ENCODE data around the gene ESYT2. TPM values are rescaled to one million over a fixed set of nuclear protein-coding genes. Genes with fewer than 3 reads are reported as not detected.
A peak's percentile ranks its signal among the peaks of the same experiment; 100 is the strongest.

Gene ESYT2
- total and polyA plus RNA-seq, 7 donors, result 27.5 to 63.4 (median 44.0) TPM

DNA sequence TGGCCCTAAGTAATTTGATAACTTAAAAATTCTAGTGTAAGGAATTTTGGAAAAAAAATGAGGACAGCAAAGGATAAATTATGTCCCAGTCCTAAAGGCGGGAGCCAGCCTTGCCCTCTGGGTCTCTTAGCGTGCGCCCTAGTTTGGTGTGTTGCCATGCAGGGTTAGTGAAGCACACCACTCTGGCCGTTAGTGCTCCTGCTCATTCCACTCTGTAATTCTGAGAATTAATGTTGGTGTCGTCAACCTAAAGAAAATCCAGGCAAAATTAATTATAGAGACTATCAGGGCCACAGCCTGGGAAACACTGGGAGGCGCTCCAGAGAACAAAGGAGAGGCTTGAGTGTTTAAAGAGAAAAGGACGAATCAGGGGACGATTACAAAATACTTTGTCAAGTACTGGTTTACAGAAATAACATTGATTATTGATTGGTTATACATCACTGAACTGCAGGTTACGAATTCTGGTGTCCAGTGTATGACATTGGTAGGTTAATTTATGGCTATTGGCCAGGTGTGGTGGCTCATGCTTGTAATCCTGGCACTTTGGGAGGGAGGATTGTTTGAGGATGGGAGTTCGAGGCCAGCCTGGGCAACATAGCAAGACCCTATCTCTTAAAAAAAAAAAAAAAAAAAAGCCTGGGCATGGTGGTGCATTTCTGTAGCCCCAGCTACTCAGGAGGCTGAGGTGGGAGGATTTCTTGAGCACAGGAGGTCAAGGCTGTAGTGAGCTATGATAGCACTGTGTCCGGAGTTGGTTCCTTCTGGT is 32.8 kb upstream of the ESYT2 start:
- H3K36me3 ChIP-seq (ENCODE audit: insufficient read depth in 1 of 2, low read depth in 1 of 2), result peaks cover 0 to 6% of the 10 kb centered on the region in 2 donors
- H3K27ac ChIP-seq, result peak overlapping the region; percentile 86
- H3K4me3 ChIP-seq, result no peak overlapping the region
- WGBS, 3 donors, result 86 to 89% (median 88%) methylated on average over 11 of the region's 11 CpGs
- intact Hi-C loops (cut with DNase I), result loop anchor here (5.0 to 10.0 kb wide), 3 partner anchors 35 to 80 kb away; partner anchors contain the start of gene ESYT2 (in 1 of the 2)
- peaks cover 29% of the 10 kb centered on the region for H3K4me1 ChIP-seq
- TF ChIP-seq, protein P1, sequence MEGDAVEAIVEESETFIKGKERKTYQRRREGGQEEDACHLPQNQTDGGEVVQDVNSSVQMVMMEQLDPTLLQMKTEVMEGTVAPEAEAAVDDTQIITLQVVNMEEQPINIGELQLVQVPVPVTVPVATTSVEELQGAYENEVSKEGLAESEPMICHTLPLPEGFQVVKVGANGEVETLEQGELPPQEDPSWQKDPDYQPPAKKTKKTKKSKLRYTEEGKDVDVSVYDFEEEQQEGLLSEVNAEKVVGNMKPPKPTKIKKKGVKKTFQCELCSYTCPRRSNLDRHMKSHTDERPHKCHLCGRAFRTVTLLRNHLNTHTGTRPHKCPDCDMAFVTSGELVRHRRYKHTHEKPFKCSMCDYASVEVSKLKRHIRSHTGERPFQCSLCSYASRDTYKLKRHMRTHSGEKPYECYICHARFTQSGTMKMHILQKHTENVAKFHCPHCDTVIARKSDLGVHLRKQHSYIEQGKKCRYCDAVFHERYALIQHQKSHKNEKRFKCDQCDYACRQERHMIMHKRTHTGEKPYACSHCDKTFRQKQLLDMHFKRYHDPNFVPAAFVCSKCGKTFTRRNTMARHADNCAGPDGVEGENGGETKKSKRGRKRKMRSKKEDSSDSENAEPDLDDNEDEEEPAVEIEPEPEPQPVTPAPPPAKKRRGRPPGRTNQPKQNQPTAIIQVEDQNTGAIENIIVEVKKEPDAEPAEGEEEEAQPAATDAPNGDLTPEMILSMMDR (IDR thresholded peaks at IDR 0.05), result no peak
- H3K27me3 ChIP-seq (ENCODE audit: insufficient read depth in 3 of 3, low read length in 2 of 3), result no peaks in the 10 kb centered on the region
- ATAC-seq, result no peak
- no peaks in the 10 kb centered on the region for H3K9me3 ChIP-seq
- DNase-seq, result no peak

DNA sequence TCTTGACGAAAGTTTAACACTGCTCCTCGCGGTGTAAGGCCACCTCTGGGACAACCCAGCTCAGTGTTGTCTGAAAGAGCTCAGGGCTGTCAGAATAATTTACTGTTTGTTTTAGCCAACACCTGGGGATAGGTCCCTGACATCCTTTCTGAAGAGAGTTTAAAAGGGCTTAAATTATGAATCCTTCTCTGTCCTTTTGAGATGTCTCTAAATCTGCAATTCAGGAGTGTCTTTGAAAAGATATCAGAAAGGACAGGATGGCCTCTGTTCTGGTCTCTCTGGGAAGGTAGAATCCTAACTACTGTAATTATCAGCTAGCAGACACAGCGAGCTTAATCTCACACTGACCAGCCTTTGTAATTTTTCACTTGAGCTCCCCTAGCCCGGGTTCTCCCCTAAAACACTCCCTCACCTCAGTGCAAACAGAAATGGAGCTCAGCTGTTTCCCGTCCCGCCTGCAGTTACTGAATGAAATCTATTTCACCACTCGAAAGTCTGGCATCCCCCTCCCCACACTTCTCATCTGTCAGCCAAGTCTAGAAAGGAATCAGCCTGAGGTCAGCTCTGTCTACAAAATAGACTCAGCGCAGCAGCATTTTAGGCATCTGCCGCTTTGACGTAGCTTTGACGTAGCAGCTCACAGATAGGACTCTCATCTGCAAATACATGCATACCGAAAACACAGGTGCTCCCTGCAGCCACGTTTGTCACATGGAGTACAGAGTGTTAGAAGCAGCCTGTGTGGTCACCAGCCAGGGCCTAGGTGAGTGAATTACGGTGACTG is 31.9 kb upstream of the ESYT2 start:
- H3K9me3 ChIP-seq, result no peaks in the 10 kb centered on the region
- H3K36me3 ChIP-seq (ENCODE audit: insufficient read depth in 1 of 2, low read depth in 1 of 2), result peaks cover 0 to 6% of the 10 kb centered on the region in 2 donors
- TF ChIP-seq, protein P1 (IDR thresholded peaks at IDR 0.05), result no peak
- no peak overlapping the region for H3K4me3 ChIP-seq
- peak in 1 of 4 donors; percentile 5 for ATAC-seq
- peak overlapping the region; percentile 86 for H3K27ac ChIP-seq
- no peak for DNase-seq
- H3K27me3 ChIP-seq (ENCODE audit: insufficient read depth in 3 of 3, low read length in 2 of 3), result no peaks in the 10 kb centered on the region
- WGBS, 3 donors, result 55 to 64% (median 58%) methylated on average over 15 of the region's 15 CpGs
- intact Hi-C loops (cut with DNase I), result loop anchor here (5.0 to 10.0 kb wide), 3 partner anchors 34 to 79 kb away; partner anchors contain the start of gene ESYT2 (in 1 of the 2)
- H3K4me1 ChIP-seq, result peaks cover 30% of the 10 kb centered on the region

DNA sequence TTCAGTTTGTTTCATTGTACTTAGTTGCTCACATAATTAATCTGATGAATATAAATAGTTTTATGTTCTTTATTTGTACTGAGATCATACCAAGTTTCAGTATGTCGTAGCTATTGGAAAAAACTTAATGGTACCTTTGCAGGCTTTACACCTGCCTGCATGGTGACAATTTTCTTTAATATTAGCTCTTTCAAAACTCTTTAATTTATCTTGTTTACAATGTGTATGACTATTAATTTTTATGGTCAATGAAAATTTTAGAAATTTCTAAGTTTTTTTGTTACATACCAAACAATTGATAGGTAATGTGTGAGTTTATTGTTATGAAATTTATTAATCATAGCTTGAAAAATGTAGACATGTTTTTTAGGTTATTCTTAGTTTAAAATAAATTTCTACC is 31.1 kb upstream of the ESYT2 start:
- H3K4me3 ChIP-seq, result no peak overlapping the region
- TF ChIP-seq, protein P1 (IDR thresholded peaks at IDR 0.05), result no peak
- peaks cover 0 to 6% of the 10 kb centered on the region in 2 donors for H3K36me3 ChIP-seq (ENCODE audit: insufficient read depth in 1 of 2, low read depth in 1 of 2)
- intact Hi-C loops (cut with DNase I), result loop anchor here (5.0 to 10.0 kb wide), 3 partner anchors 33 to 78 kb away; partner anchors contain the start of gene ESYT2 (in 1 of the 2)
- H3K27me3 ChIP-seq (ENCODE audit: insufficient read depth in 3 of 3, low read length in 2 of 3), result no peaks in the 10 kb centered on the region
- no peaks in the 10 kb centered on the region for H3K9me3 ChIP-seq
- 73 to 93% (median 80%) methylated on average over 1 of the region's 1 CpG for WGBS, 3 donors
- no peak for ATAC-seq
- H3K27ac ChIP-seq, result peak overlapping the region; percentile 86
- DNase-seq, result no peak
- H3K4me1 ChIP-seq, result peaks cover 24% of the 10 kb centered on the region

DNA sequence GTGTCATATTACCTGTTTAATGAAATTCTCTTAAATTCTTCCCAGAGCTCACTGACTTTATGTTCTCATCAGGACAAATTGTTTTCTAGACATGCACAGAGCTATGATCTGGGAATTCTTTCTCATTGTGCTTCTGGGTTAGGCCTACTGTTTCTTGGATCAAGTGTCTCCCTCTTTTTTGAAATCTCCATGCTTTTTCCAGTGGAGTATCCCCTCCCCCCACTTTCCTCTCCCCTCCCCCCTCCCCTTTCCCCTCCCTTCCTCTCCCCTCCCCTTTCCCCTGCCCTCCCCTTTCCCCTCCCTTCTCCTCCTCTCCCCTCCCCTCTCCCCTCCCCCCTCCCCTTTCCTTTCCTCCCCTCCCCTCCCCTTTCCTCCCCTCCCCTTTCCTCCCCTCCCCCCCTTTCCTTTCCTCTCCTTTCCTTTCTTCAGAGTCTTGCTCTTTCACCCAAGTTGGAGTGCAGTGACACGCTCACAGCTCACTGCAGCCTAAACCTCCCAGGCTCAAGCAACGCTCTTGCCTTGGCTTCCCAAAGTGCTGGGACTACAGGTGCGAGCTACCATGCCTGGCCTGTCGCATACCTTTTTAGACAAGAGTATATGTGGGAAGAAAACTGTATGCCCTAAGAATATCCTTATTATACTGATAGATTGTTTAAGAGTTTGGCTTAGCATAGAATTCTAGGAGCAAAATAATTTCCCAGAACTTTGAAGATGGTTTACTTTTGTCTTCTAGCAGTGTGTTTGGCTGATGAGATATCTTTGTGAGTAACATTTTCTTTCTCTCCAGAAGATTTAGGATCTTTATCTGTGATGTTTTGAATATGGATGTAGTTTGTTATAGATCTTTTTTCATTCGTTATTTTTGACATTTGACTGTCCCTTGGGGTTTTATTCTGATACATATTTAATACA is 29.5 kb upstream of the ESYT2 start:
- no peak for DNase-seq
- ATAC-seq, result no peak
- 69 to 80% (median 78%) methylated on average over 5 of the region's 5 CpGs for WGBS, 3 donors
- intact Hi-C loops (cut with DNase I), result no loop called here
- Histone ChIP-seq H3K36me3 (ENCODE audit: insufficient read depth in 1 of 2, low read depth in 1 of 2) (peaks cover 0 to 6% of the 10 kb centered on the region in 2 donors), H3K27me3 (ENCODE audit: insufficient read depth in 3 of 3, low read length in 2 of 3) (no peaks in the 10 kb centered on the region), H3K4me1 (peaks cover 18% of the 10 kb centered on the region), H3K9me3 (no peaks in the 10 kb centered on the region), H3K4me3 (no peak overlapping the region), H3K27ac (peak overlapping the region; percentile 72)
- TF ChIP-seq, protein P1 (IDR thresholded peaks at IDR 0.05), result no peak

Data from psoas muscle (tissue), 8 donors.